HepG2 (cell line): Measurements from ENCODE around the gene FEM1C. TPM values are rescaled to one million over a fixed set of nuclear protein-coding genes. Genes with fewer than 3 reads are reported as not detected.

ENCODE experiments used
- FOXK1 ChIP-seq: sonication (generic); formaldehyde crosslinking; IDR thresholded peaks from 2 replicates; pipeline ENCODE4 v1.4.0; 2020; ENCODE audit warnings: low read depth, missing genetic modification reagents, borderline replicate concordance
- HINFP ChIP-seq: sonication (generic); formaldehyde crosslinking; IDR thresholded peaks from 2 replicates; pipeline ENCODE4 v1.4.0; 2020; ENCODE audit warnings: low read depth, mild to moderate bottlenecking, missing genetic modification reagents
- HNRNPLL ChIP-seq: fragments of 200-400 bp; formaldehyde crosslinking; IDR thresholded peaks from 2 replicates; pipeline ENCODE4 v1.6.1; 2017; ENCODE audit warnings: mild to moderate bottlenecking, low read depth, low read length; ENCODE audit not compliant: poor library complexity, severe bottlenecking
- KLF11 ChIP-seq: IDR thresholded peaks from 2 replicates; pipeline ENCODE4 v1.6.1; 2016; ENCODE audit warnings: missing compliant biosample characterization
- KLF16 ChIP-seq, 2 experiments: sonication (generic) in 1 of 2; formaldehyde crosslinking in 1 of 2; IDR thresholded peaks; 2 replicates each; pipeline versions ENCODE4 v1.6.1 to v1.8.0; 2016 to 2023; ENCODE audit warnings: missing genetic modification reagents in 2 of 2, missing compliant biosample characterization in 1 of 2
- NR1H2 ChIP-seq: sonication (generic); formaldehyde crosslinking; IDR thresholded peaks from 2 replicates; pipeline ENCODE4 v1.8.1; 2022; ENCODE audit warnings: low read depth, missing genetic modification reagents, borderline replicate concordance
- NRL ChIP-seq: sonication (generic); formaldehyde crosslinking; IDR thresholded peaks from 2 replicates; pipeline ENCODE4 v1.5.0; 2020; ENCODE audit warnings: missing genetic modification reagents, mild to moderate bottlenecking, moderate library complexity, borderline replicate concordance
- PHB2 ChIP-seq: fragments of 450-650 bp; IDR thresholded peaks from 2 replicates; pipeline ENCODE4 v1.6.1; 2018; ENCODE audit not compliant: partially characterized antibody
- POLR2AphosphoS5 ChIP-seq: IDR thresholded peaks from 2 replicates; pipeline ENCODE4 v1.6.1; 2012; ENCODE audit warnings: low read depth, low read length
- THAP11 ChIP-seq: IDR thresholded peaks from 2 replicates; pipeline ENCODE4 v1.6.1; 2016; ENCODE audit warnings: missing biosample characterization, missing genetic modification reagents
- TOPORS ChIP-seq: sonication (generic); formaldehyde crosslinking; IDR thresholded peaks from 2 replicates; pipeline ENCODE4 v1.8.0; 2023; ENCODE audit warnings: mild to moderate bottlenecking, missing genetic modification reagents
- ZFP36L1 ChIP-seq: sonication (generic); formaldehyde crosslinking; IDR thresholded peaks from 2 replicates; pipeline ENCODE4 v1.8.0; 2022; ENCODE audit warnings: mild to moderate bottlenecking, missing genetic modification reagents, moderate library complexity
- ZNF10 ChIP-seq: sonication (generic); formaldehyde crosslinking; IDR thresholded peaks from 2 replicates; pipeline ENCODE4 v1.4.0; 2020; ENCODE audit warnings: mild to moderate bottlenecking, low read depth, missing genetic modification reagents, borderline replicate concordance
- ZNF17 ChIP-seq: sonication (generic); formaldehyde crosslinking; IDR thresholded peaks from 2 replicates; pipeline ENCODE4 v1.5.0; 2020; ENCODE audit warnings: mild to moderate bottlenecking, missing genetic modification reagents
- ZNF251 ChIP-seq: sonication (generic); formaldehyde crosslinking; IDR thresholded peaks from 2 replicates; pipeline ENCODE4 v1.9.0; 2021; ENCODE audit warnings: mild to moderate bottlenecking, missing genetic modification reagents
- ZNF260 ChIP-seq: sonication (generic); formaldehyde crosslinking; IDR thresholded peaks from 2 replicates; pipeline ENCODE4 v1.4.0; 2020; ENCODE audit warnings: missing genetic modification reagents, low read depth, mild to moderate bottlenecking, borderline replicate concordance
- ZNF34 ChIP-seq: sonication (generic); formaldehyde crosslinking; IDR thresholded peaks from 2 replicates; pipeline ENCODE4 v1.4.0; 2020; ENCODE audit warnings: mild to moderate bottlenecking, missing genetic modification reagents, borderline replicate concordance
- ZNF543 ChIP-seq: sonication (generic); formaldehyde crosslinking; IDR thresholded peaks from 2 replicates; pipeline ENCODE4 v1.4.0; 2020; ENCODE audit warnings: mild to moderate bottlenecking, missing genetic modification reagents
- ZNF629 ChIP-seq: sonication (generic); formaldehyde crosslinking; conservative IDR thresholded peaks from 2 replicates; pipeline ENCODE4 v1.5.0; 2020; ENCODE audit warnings: missing genetic modification reagents
- ZNF646 ChIP-seq: sonication (generic); formaldehyde crosslinking; IDR thresholded peaks from 2 replicates; pipeline ENCODE4 v1.9.0; 2021; ENCODE audit warnings: mild to moderate bottlenecking, missing genetic modification reagents
- ZNF775 ChIP-seq: sonication (generic); formaldehyde crosslinking; IDR thresholded peaks from 2 replicates; pipeline ENCODE4 v1.4.0; 2020; ENCODE audit warnings: missing genetic modification reagents, mild to moderate bottlenecking, moderate library complexity, borderline replicate concordance
- ZSCAN30 ChIP-seq: sonication (generic); formaldehyde crosslinking; IDR thresholded peaks from 2 replicates; pipeline ENCODE4 v1.5.0; 2020; ENCODE audit warnings: mild to moderate bottlenecking, missing genetic modification reagents
- polyA plus RNA-seq, 8 experiments: library from polyadenylated mRNA; depleted of rRNA in 3 of 8; stranded (reverse) in 7 of 8; unstranded in 1 of 8; fragments of >200 nt; fragmentation: Illumina TruSeq in 4 of 8; extraction: Trizol in 4 of 8; gene quantifications; 2 replicates each; pipeline versions ENCODE4 v1.2.1 to v1.2.3, GENCODE V29; 2011 to 2016; ENCODE audit warnings: low read depth in 4 of 8, missing spikeins in 1 of 8, mixed read lengths in 1 of 8; ENCODE audit not compliant: insufficient read depth in 1 of 8
- total RNA-seq, 5 experiments: library from RNA; depleted of rRNA; stranded (reverse); fragments of >200 nt; fragmentation: Illumina TruSeq; extraction: Trizol; gene quantifications; 2 replicates each; pipeline ENCODE4 v1.2.3, GENCODE V29; 2016; ENCODE audit warnings: low read depth in 1 of 5

Gene FEM1C
- total and polyA plus RNA-seq, 2 of the 13 experiments (the other 11 are each of a cell fraction or from before 2014, with no cell fraction given), result 5.5 to 8.3 TPM

- no peak for TF ChIP-seq ZNF646 (CRISPR knock-in tag)
- peak; percentile 93 for TF ChIP-seq TOPORS
- TF ChIP-seq PHB2, result no peak
- TF ChIP-seq NR1H2 (CRISPR knock-in tag), result no peak
- TF ChIP-seq ZNF629, result peak; percentile 8; the same call in 1 of the 2 replicates
- no peak for TF ChIP-seq ZNF10 (CRISPR knock-in tag)
- no peak for TF ChIP-seq ZNF34
- no peak; the same call in 1 of the 2 replicates for TF ChIP-seq ZSCAN30 (CRISPR knock-in tag)
- peak; percentile 45; the same call in 1 of the 2 replicates for TF ChIP-seq FOXK1 (CRISPR knock-in tag)
- peak; percentile 58; the same call in 1 of the 2 replicates for TF ChIP-seq HINFP (CRISPR knock-in tag)
- TF ChIP-seq KLF16 (CRISPR knock-in tag; IDR thresholded peaks at IDR 0.05), result peak in 1 of 2 experiments; percentile 81; a peak in 2 of 4 replicates
- TF ChIP-seq ZNF543, result no peak
- peak; percentile 64; the same call in 1 of the 2 replicates for TF ChIP-seq NRL
- TF ChIP-seq ZFP36L1 (CRISPR knock-in tag), result no peak
- TF ChIP-seq HNRNPLL, result peak; percentile 88
- 0 out of 2 replicates have a peak, but pooled peaks have one; percentile 56 for TF ChIP-seq ZNF251
- TF ChIP-seq THAP11 (CRISPR knock-in tag), result peak; percentile 74
- TF ChIP-seq ZNF775 (CRISPR knock-in tag), result no peak
- TF ChIP-seq ZNF17 (CRISPR knock-in tag), result no peak
- TF ChIP-seq POLR2AphosphoS5, result peak; percentile 94
- no peak for TF ChIP-seq KLF11 (CRISPR knock-in tag)
- TF ChIP-seq ZNF260 (CRISPR knock-in tag), result no peak
Measured at GRCh38 chr5:115544436-115545350, at the start of gene FEM1C (continued).
